SK-N-SH treated with all-trans-retinoic acid at 6 μM for 48 hours (cell line): ENCODE data around the gene PPM1H.

ENCODE experiments used
- ATAC-seq: fragments of 200-7000 bp; cut with Tn5 transposase; 3 replicates; pipeline ENCODE4 v1.9.1; 2020; ENCODE audit warnings: mild to moderate bottlenecking, moderate library complexity
- ARNTL ChIP-seq: fragments of 450-650 bp; formaldehyde crosslinking; IDR thresholded peaks from 2 replicates; pipeline ENCODE4 v1.5.0; 2020; ENCODE audit warnings: low read depth, mild to moderate bottlenecking, moderate library complexity, borderline replicate concordance
- BACH2 ChIP-seq: fragments of 250-450 bp; sonication (Bioruptor Pico); IDR thresholded peaks from 2 replicates; pipeline ENCODE4 v1.9.0; 2021; ENCODE audit warnings: mild to moderate bottlenecking, borderline replicate concordance
- CSDC2 ChIP-seq: fragments of 250-450 bp; sonication (Bioruptor Pico); IDR thresholded peaks from 2 replicates; pipeline ENCODE4 v1.5.0; 2020; ENCODE audit warnings: mild to moderate bottlenecking, moderate library complexity
- CSRNP3 ChIP-seq: fragments of 250-450 bp; sonication (Bioruptor Pico); IDR thresholded peaks from 2 replicates; pipeline ENCODE4 v1.5.1; 2021; ENCODE audit warnings: mild to moderate bottlenecking, moderate library complexity
- ESRRG ChIP-seq: fragments of 250-450 bp; sonication (Bioruptor Pico); IDR thresholded peaks from 2 replicates; pipeline ENCODE4 v1.6.1; 2021; ENCODE audit warnings: mild to moderate bottlenecking
- GLIS3 ChIP-seq: fragments of 250-450 bp; sonication (Bioruptor Pico); IDR thresholded peaks from 2 replicates; pipeline ENCODE4 v1.5.0; 2020; ENCODE audit warnings: mild to moderate bottlenecking, moderate library complexity
- ISL1 ChIP-seq: fragments of 250-450 bp; sonication (Bioruptor Pico); IDR thresholded peaks from 2 replicates; pipeline ENCODE4 v2.1.2; 2022; ENCODE audit warnings: mild to moderate bottlenecking, moderate library complexity
- PPARA ChIP-seq: fragments of 250-450 bp; sonication (Bioruptor Pico); IDR thresholded peaks from 2 replicates; pipeline ENCODE4 v1.5.0; 2020; ENCODE audit warnings: mild to moderate bottlenecking, borderline replicate concordance
- RARB ChIP-seq: fragments of 250-450 bp; sonication (Bioruptor Pico); IDR thresholded peaks from 2 replicates; pipeline ENCODE4 v1.8.0; 2021; ENCODE audit warnings: mild to moderate bottlenecking, moderate library complexity
- SNAI2 ChIP-seq: fragments of 250-450 bp; sonication (Bioruptor Pico); IDR thresholded peaks from 2 replicates; pipeline ENCODE4 v1.5.0; 2020; ENCODE audit warnings: mild to moderate bottlenecking, moderate library complexity
- TCF4 ChIP-seq: fragments of 250-450 bp; sonication (Bioruptor Pico); IDR thresholded peaks from 2 replicates; pipeline ENCODE4 v1.8.0; 2021; ENCODE audit warnings: mild to moderate bottlenecking, moderate library complexity, borderline replicate concordance
- TOX ChIP-seq: fragments of 250-450 bp; sonication (Bioruptor Pico); IDR thresholded peaks from 2 replicates; pipeline ENCODE4 v1.8.0; 2021; ENCODE audit warnings: mild to moderate bottlenecking, moderate library complexity, borderline replicate concordance
- TSHZ2 ChIP-seq: fragments of 250-450 bp; sonication (Bioruptor Pico); IDR thresholded peaks from 2 replicates; pipeline ENCODE4 v1.5.0; 2020; ENCODE audit warnings: mild to moderate bottlenecking, moderate library complexity
- ZC3H10 ChIP-seq: fragments of 250-450 bp; sonication (Bioruptor Pico); IDR thresholded peaks from 2 replicates; pipeline ENCODE4 v1.5.1; 2021; ENCODE audit warnings: mild to moderate bottlenecking, moderate library complexity
- ZFP3 ChIP-seq: fragments of 250-450 bp; sonication (Bioruptor Pico); IDR thresholded peaks from 2 replicates; pipeline ENCODE4 v1.5.0; 2020; ENCODE audit warnings: mild to moderate bottlenecking, moderate library complexity
- ZNF565 ChIP-seq: fragments of 450-650 bp; formaldehyde crosslinking; conservative IDR thresholded peaks from 2 replicates; pipeline ENCODE4 v1.5.0; 2020; ENCODE audit warnings: low read depth, mild to moderate bottlenecking, moderate library complexity
- ZNF70 ChIP-seq: fragments of 450-650 bp; formaldehyde crosslinking; IDR thresholded peaks from 2 replicates; pipeline ENCODE4 v1.5.0; 2020; ENCODE audit warnings: mild to moderate bottlenecking, moderate library complexity
- ZNF8 ChIP-seq: fragments of 450-650 bp; formaldehyde crosslinking; IDR thresholded peaks from 2 replicates; pipeline ENCODE4 v1.5.0; 2020; ENCODE audit warnings: mild to moderate bottlenecking, moderate library complexity
- TF ChIP-seq, protein P1 (sequence below): fragments of 250-450 bp; sonication (Bioruptor Pico); IDR thresholded peaks from 2 replicates; pipeline ENCODE4 v1.8.0; 2021; ENCODE audit warnings: low read depth, mild to moderate bottlenecking, moderate library complexity, borderline replicate concordance
- TF ChIP-seq, protein P2 (sequence below): fragments of 250-450 bp; sonication (Bioruptor Pico); IDR thresholded peaks from 2 replicates; pipeline ENCODE4 v1.8.0; 2020; ENCODE audit warnings: mild to moderate bottlenecking, moderate library complexity, borderline replicate concordance

The PPM1H gene

DNA sequence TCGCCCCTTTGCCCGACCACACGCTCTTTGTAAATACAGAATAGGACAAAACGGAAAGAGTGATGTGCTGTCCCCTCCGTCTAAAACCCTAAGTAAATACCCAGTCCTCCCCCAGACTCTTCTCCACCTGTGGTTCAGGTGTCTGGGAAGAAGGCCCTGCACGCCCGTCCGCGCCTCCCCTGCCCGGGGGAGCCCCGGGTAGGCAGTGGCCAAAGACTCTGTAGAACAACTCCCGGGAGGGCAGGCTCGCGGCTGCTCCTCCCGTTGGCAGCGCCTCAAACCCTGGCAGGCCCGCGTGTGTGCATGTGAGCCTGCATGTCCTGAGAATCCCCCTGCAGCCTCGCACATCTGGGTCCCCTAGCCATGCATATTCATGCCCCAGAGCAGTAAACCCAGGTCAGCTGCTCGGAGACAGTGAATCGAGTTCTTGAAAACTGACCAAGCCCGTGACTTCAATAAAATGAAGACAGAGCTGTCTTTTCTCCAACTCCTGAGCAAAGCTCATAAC, 302.5 kb downstream of the PPM1H start:
- peak; percentile 44 for ATAC-seq
- no peak for TF ChIP-seq ZNF8 (CRISPR knock-in tag)
- no peak for TF ChIP-seq ZNF70 (CRISPR knock-in tag)
- no peak for TF ChIP-seq ARNTL (CRISPR knock-in tag)
- TF ChIP-seq RARB (CRISPR knock-in tag) = no peak
- no peak for TF ChIP-seq ZFP3 (CRISPR knock-in tag)
- no peak for TF ChIP-seq BACH2 (CRISPR knock-in tag)
- TF ChIP-seq, protein P1, sequence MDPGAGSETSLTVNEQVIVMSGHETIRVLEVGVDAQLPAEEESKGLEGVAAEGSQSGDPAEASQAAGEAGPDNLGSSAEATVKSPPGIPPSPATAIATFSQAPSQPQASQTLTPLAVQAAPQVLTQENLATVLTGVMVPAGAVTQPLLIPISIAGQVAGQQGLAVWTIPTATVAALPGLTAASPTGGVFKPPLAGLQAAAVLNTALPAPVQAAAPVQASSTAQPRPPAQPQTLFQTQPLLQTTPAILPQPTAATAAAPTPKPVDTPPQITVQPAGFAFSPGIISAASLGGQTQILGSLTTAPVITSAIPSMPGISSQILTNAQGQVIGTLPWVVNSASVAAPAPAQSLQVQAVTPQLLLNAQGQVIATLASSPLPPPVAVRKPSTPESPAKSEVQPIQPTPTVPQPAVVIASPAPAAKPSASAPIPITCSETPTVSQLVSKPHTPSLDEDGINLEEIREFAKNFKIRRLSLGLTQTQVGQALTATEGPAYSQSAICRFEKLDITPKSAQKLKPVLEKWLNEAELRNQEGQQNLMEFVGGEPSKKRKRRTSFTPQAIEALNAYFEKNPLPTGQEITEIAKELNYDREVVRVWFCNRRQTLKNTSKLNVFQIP (CRISPR knock-in tag) = no peak
- TF ChIP-seq CSDC2 (CRISPR knock-in tag) = no peak
- no peak for TF ChIP-seq CSRNP3 (CRISPR knock-in tag)
- TF ChIP-seq, protein P2, sequence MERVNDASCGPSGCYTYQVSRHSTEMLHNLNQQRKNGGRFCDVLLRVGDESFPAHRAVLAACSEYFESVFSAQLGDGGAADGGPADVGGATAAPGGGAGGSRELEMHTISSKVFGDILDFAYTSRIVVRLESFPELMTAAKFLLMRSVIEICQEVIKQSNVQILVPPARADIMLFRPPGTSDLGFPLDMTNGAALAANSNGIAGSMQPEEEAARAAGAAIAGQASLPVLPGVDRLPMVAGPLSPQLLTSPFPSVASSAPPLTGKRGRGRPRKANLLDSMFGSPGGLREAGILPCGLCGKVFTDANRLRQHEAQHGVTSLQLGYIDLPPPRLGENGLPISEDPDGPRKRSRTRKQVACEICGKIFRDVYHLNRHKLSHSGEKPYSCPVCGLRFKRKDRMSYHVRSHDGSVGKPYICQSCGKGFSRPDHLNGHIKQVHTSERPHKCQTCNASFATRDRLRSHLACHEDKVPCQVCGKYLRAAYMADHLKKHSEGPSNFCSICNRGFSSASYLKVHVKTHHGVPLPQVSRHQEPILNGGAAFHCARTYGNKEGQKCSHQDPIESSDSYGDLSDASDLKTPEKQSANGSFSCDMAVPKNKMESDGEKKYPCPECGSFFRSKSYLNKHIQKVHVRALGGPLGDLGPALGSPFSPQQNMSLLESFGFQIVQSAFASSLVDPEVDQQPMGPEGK (CRISPR knock-in tag) = no peak
- no peak for TF ChIP-seq ESRRG
- TF ChIP-seq ZC3H10 (CRISPR knock-in tag) = no peak
- TF ChIP-seq SNAI2 (CRISPR knock-in tag) = no peak
- TF ChIP-seq ISL1 (CRISPR knock-in tag) = no peak
- no peak for TF ChIP-seq TSHZ2 (CRISPR knock-in tag)
- TF ChIP-seq PPARA (CRISPR knock-in tag) = no peak
- no peak for TF ChIP-seq TOX
- no peak; the same call in 1 of the 2 replicates for TF ChIP-seq TCF4
- no peak for TF ChIP-seq ZNF565 (CRISPR knock-in tag)
- TF ChIP-seq, all 23 proteins: peak for 0

DNA sequence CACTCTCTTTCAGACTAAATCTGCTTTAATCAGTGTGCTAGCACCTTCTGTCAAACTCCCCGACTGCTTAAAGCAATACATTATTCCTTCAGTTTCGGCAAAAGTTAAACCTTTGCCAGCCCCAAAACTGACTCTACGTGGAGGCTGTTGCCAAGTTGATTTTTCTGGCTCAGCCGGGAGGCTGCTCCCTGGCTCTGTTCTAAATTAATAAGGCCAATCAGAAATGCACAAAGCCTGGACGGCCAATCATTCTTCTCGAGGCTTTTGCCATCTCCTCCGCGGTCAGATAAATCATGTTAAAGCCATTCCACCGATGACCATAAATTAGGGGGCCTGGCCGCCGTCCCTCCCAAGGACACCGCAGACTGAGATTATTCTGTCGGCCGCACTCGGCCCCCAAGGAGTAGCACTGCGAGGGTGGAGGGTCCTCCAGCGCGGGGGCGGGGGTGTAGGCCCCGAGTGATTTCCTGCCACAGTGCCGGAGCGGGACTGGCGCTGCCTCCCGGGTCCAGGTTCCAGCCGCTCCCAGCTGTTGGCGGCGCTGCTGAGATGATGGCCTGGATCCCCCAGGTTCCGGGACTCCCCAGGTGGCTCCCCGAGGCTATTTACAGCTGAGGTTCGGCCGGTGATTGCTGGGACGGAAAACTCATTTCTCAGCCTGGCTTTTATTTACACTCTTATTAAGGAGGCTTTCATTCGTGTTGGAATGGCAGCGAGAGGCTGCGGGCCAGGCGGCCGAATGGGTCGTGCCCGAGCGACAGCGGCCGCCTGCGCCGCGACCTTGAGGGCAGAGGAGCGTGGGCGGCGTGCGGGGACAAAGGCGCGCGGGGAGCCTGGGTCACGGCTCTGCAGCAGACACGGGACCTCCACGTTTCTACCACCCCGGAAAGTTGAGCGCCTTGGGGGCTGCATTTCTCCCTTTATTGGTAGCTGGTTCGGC, 303.2 kb downstream of the PPM1H start:
- TF ChIP-seq TSHZ2 (CRISPR knock-in tag) (peak; percentile 82; the same call in 1 of the 2 replicates), TCF4 (peak; percentile 48; the same call in 1 of the 2 replicates), ZNF70 (CRISPR knock-in tag) (peak; percentile 67; the same call in 1 of the 2 replicates), GLIS3 (CRISPR knock-in tag) (no peak)
- ATAC-seq = peak; percentile 94
